OCI-LY7 (cell line): ENCODE measurements around the gene PTPMT1.

Source experiments
- CTCF ChIP-seq: fragments of 200-600 bp; sonication (generic); conservative IDR thresholded peaks from 2 replicates; pipeline ENCODE4 v1.5.1; 2014; ENCODE audit warnings: mild to moderate bottlenecking, antibody characterized with exemption, low read length, moderate library complexity, mixed read lengths
- EZH2phosphoT487 ChIP-seq: fragments of 200-600 bp; sonication (generic); IDR thresholded peaks from 2 replicates; pipeline ENCODE4 v1.6.1; 2018; ENCODE audit warnings: low read depth, borderline replicate concordance, mild to moderate bottlenecking, mixed run types, antibody characterized with exemption, low read length, moderate library complexity, mixed read lengths

GRCh38 chr11:47571895-47572294, 6.5 kb downstream of the PTPMT1 start:
- TF ChIP-seq EZH2phosphoT487 (no peak), CTCF (no peak)
